ENCODE measurements around the gene TBC1D9.

GRCh38 chr4:140769209-140769608, 13.0 kb upstream of the TBC1D9 start:
- TF ChIP-seq, protein P1, sequence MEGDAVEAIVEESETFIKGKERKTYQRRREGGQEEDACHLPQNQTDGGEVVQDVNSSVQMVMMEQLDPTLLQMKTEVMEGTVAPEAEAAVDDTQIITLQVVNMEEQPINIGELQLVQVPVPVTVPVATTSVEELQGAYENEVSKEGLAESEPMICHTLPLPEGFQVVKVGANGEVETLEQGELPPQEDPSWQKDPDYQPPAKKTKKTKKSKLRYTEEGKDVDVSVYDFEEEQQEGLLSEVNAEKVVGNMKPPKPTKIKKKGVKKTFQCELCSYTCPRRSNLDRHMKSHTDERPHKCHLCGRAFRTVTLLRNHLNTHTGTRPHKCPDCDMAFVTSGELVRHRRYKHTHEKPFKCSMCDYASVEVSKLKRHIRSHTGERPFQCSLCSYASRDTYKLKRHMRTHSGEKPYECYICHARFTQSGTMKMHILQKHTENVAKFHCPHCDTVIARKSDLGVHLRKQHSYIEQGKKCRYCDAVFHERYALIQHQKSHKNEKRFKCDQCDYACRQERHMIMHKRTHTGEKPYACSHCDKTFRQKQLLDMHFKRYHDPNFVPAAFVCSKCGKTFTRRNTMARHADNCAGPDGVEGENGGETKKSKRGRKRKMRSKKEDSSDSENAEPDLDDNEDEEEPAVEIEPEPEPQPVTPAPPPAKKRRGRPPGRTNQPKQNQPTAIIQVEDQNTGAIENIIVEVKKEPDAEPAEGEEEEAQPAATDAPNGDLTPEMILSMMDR (IDR thresholded peaks at IDR 0.05; ENCODE audit: low read depth, low read length, poor library complexity, severe bottlenecking), result no peak
- TF ChIP-seq EZH2phosphoT487 (IDR thresholded peaks at IDR 0.05; ENCODE audit: borderline replicate concordance, low read length), result no peak

Data from DOHH2 (cell line).